Esophagus muscularis mucosa (tissue), 4 donors: ENCODE measurements around the gene TAF6. TPM values are rescaled to one million over a fixed set of nuclear protein-coding genes. Genes with fewer than 3 reads are reported as not detected.

Experiments
- DNase-seq: peaks from one replicate; pipeline ENCODE4 v3.0.0-alpha.2; 2017; ENCODE audit errors: extremely low spot score
- H3K27ac ChIP-seq, 4 donors: fragments of 200-600 bp; sonication (generic); replicated peaks in 1 of 4; 1 replicate in 3 of 4; 2 replicates in 1 of 4; pipeline ENCODE4 v1.5.1; 2016 to 2019; ENCODE audit warnings: mild to moderate bottlenecking in 1 of 4
- H3K27me3 ChIP-seq, 4 donors: fragments of 200-600 bp; sonication (generic); one replicate each; pipeline versions ENCODE4 v1.5.1 to v1.6.0; 2016 to 2019
- H3K36me3 ChIP-seq, 4 donors: fragments of 200-600 bp; sonication (generic); one replicate each; pipeline ENCODE4 v1.5.1; 2016 to 2019
- H3K4me1 ChIP-seq, 4 donors: fragments of 200-600 bp; sonication (generic); one replicate each; pipeline ENCODE4 v1.5.1; 2016 to 2019
- H3K4me3 ChIP-seq, 4 donors: fragments of 200-600 bp; sonication (generic); 1 replicate in 2 of 4; 2 replicates in 2 of 4; pipeline ENCODE4 v1.5.1; 2016 to 2019; ENCODE audit warnings: mild to moderate bottlenecking in 4 of 4, moderate library complexity in 1 of 4
- H3K9me3 ChIP-seq, 4 donors: fragments of 200-600 bp; sonication (generic); 1 replicate in 3 of 4; 2 replicates in 1 of 4; pipeline ENCODE4 v1.5.1; 2016 to 2019
- CTCF ChIP-seq, 3 experiments: fragments of 200-600 bp in 2 of 3; fragments of 450-650 bp in 1 of 3; sonication (generic) in 2 of 3; IDR thresholded peaks; one replicate each; pipeline ENCODE4 v1.5.1; 2017 to 2019; ENCODE audit warnings: antibody characterized with exemption in 3 of 3, mild to moderate bottlenecking in 2 of 3, moderate library complexity in 1 of 3
- EP300 ChIP-seq: sonication (generic); formaldehyde crosslinking; IDR thresholded peaks from one replicate; pipeline ENCODE4 v1.6.1; 2017; ENCODE audit warnings: antibody characterized with exemption
- POLR2A ChIP-seq: fragments of 450-650 bp; IDR thresholded peaks from one replicate; pipeline ENCODE4 v1.6.1; 2017; ENCODE audit warnings: antibody characterized with exemption, moderate library complexity, mild to moderate bottlenecking, low read depth
- POLR2AphosphoS5 ChIP-seq, 2 donors: sonication (generic); formaldehyde crosslinking; IDR thresholded peaks; one replicate each; pipeline ENCODE4 v1.6.1; 2017; ENCODE audit warnings: antibody characterized with exemption in 2 of 2
- WGBS: methylation state at CpG from one replicate; pipeline ENCODE4 v1.1.5; 2018; 5-methylcytosine and 5-hydroxymethylcytosine counted together
- intact Hi-C: fragments of 100-400 bp; cut with DNase I; formaldehyde crosslinking; loops from one replicate; pipeline ENCODE4 v1.15.1; 2023
- small RNA-seq, 3 donors: library from RNA; depleted of rRNA; stranded (forward); fragments of <200 nt; gene quantifications; one replicate each; pipeline ENCODE3, GENCODE V24; 2016
- total RNA-seq, 4 donors: library from RNA; depleted of rRNA; stranded (reverse); fragments of >200 nt; gene quantifications; one replicate each; pipeline versions ENCODE4 v1.1.0 to v1.2.1, GENCODE V29; 2016

TAF6 gene
- total RNA-seq, 4 donors from 2014 or later: 48.5 to 92.1 (median 77.8) TPM

GRCh38 chr7:100063376-100063775 is 55.8 kb downstream of the TAF6 start:
- no peak overlapping the region for H3K4me3 ChIP-seq
- no peaks in the 10 kb centered on the region for H3K27me3 ChIP-seq
- TF ChIP-seq POLR2AphosphoS5 (IDR thresholded peaks at IDR 0.05) (no peak), CTCF (IDR thresholded peaks at IDR 0.05) (no peak), POLR2A (no peak), EP300 (no peak)
- peaks cover 14 to 18% (median 15%) of the 10 kb centered on the region in 4 donors for H3K4me1 ChIP-seq
- WGBS: 97% methylated on average over 4 of the region's 4 CpGs
- no peak for DNase-seq
- peaks cover 33 to 83% (median 73%) of the 10 kb centered on the region in 4 donors for H3K36me3 ChIP-seq
- H3K27ac ChIP-seq: no peak overlapping the region
- H3K9me3 ChIP-seq: no peaks in the 10 kb centered on the region
- intact Hi-C loops: no loop called here

GRCh38 chr7:100061518-100062193 is 57.5 kb downstream of the TAF6 start:
- no peaks in the 10 kb centered on the region for H3K9me3 ChIP-seq
- no peak overlapping the region for H3K27ac ChIP-seq
- TF ChIP-seq CTCF (IDR thresholded peaks at IDR 0.05) (no peak), POLR2AphosphoS5 (IDR thresholded peaks at IDR 0.05) (no peak), POLR2A (no peak), EP300 (no peak)
- H3K27me3 ChIP-seq: no peaks in the 10 kb centered on the region
- no peak for DNase-seq
- intact Hi-C loops: no loop called here
- 89% methylated on average over 11 of the region's 11 CpGs for WGBS
- no peak overlapping the region for H3K4me3 ChIP-seq
- H3K4me1 ChIP-seq: peaks cover 14 to 17% (median 15%) of the 10 kb centered on the region in 4 donors
- peaks cover 48 to 85% (median 82%) of the 10 kb centered on the region in 4 donors for H3K36me3 ChIP-seq

GRCh38 chr7:100059251-100059739 is 59.9 kb downstream of the TAF6 start:
- peaks cover 44 to 85% (median 75%) of the 10 kb centered on the region in 4 donors for H3K36me3 ChIP-seq

More at GRCh38 chr7:100059251-100059739, 59.9 kb downstream of the TAF6 start:
- intact Hi-C loops: no loop called here
- H3K9me3 ChIP-seq: no peaks in the 10 kb centered on the region
- WGBS: 84% methylated on average over 5 of the region's 5 CpGs
- H3K4me3 ChIP-seq: no peak overlapping the region
- no peak overlapping the region for H3K27ac ChIP-seq
- H3K27me3 ChIP-seq: no peaks in the 10 kb centered on the region
- H3K4me1 ChIP-seq: no peaks in the 10 kb centered on the region
- TF ChIP-seq POLR2AphosphoS5 (IDR thresholded peaks at IDR 0.05) (no peak), POLR2A (no peak), CTCF (IDR thresholded peaks at IDR 0.05) (no peak), EP300 (no peak)
- no peak for DNase-seq

Small RNA genes within 50 kb of the gene (small RNA-seq; reads per million reads assigned to genes)
- gene MIR106B (50.4 to 64.0 (median 59.8) reads per million in 3 donors), gene MIR25 (1,008 to 1,328 (median 1,111) reads per million in 3 donors), gene MIR93 (130 to 153 (median 147) reads per million in 3 donors)

Other genes with a start within 250 kb of the TAF6 start
- gene OR2AE1, start 242.3 kb downstream of the TAF6 start, total RNA-seq: under 1 TPM in 1 of 4 donors, not detected in 3; 0.65 TPM
- gene TRIM4, start 199.8 kb downstream of the TAF6 start, total RNA-seq: 10 to 100 TPM; 21.2 to 27.8 (median 24.7) TPM
- not detected for gene GJC3, start 189.7 kb downstream of the TAF6 start, total RNA-seq
- 1 to 10 TPM; 2.5 to 3.4 (median 3.0) TPM for gene AZGP1, start 143.3 kb downstream of the TAF6 start, total RNA-seq
- 10 to 100 TPM; 22.7 to 27.0 (median 24.0) TPM for gene ZKSCAN1, start 103.8 kb downstream of the TAF6 start, total RNA-seq
- gene ZSCAN21, start 69.6 kb downstream of the TAF6 start, total RNA-seq: 10 to 100 TPM; 12.9 to 18.4 (median 16.1) TPM
- 10 to 100 TPM; 15.6 to 25.3 (median 20.7) TPM for gene ZNF3, start 37.6 kb downstream of the TAF6 start, total RNA-seq
- gene COPS6, start 30.4 kb downstream of the TAF6 start, total RNA-seq: 10 to 100 TPM; 49.4 to 97.6 (median 73.7) TPM
- gene MCM7, start 18.0 kb downstream of the TAF6 start, total RNA-seq: 10 to 100 TPM; 35.3 to 60.3 (median 41.1) TPM
- gene AP4M1, start 17.7 kb downstream of the TAF6 start, total RNA-seq: 10 to 100 TPM; 19.9 to 31.7 (median 26.1) TPM
- 10 to 100 TPM in 3 of 4 donors, 1 to 10 TPM in 1; 8.3 to 16.2 (median 13.3) TPM for gene CNPY4, start 276 bp upstream of the TAF6 start, total RNA-seq
- gene MBLAC1, start 7.6 kb upstream of the TAF6 start, total RNA-seq: 1 to 10 TPM; 3.1 to 8.8 (median 5.0) TPM
- 100 to 1,000 TPM; 117 to 184 (median 152) TPM for gene LAMTOR4, start 29.6 kb upstream of the TAF6 start, total RNA-seq
- 1 to 10 TPM; 5.5 to 8.8 (median 6.8) TPM for gene TRAPPC14, start 39.4 kb upstream of the TAF6 start, total RNA-seq
- gene GAL3ST4, start 49.3 kb upstream of the TAF6 start, total RNA-seq: 1 to 10 TPM; 1.6 to 7.3 (median 2.8) TPM
- gene GPC2, start 58.0 kb upstream of the TAF6 start, total RNA-seq: 1 to 10 TPM in 1 of 4 donors, under 1 TPM in 3; 0.33 to 1.0 (median 0.71) TPM
- under 1 TPM in 3 of 4 donors, not detected in 1; 0.13 to 0.92 (median 0.50) TPM for gene STAG3, start 58.6 kb upstream of the TAF6 start, total RNA-seq
- 1 to 10 TPM in 2 of 4 donors, under 1 TPM in 1, not detected in 1; 0.23 to 1.5 (median 1.4) TPM for gene PVRIG, start 100.6 kb upstream of the TAF6 start, total RNA-seq
- not detected for gene SPDYE3, start 188.3 kb upstream of the TAF6 start, total RNA-seq
- 10 to 100 TPM; 13.5 to 33.6 (median 20.7) TPM for gene PILRB, start 238.8 kb upstream of the TAF6 start, total RNA-seq